WTC11 (cell line): Measurements from ENCODE around the gene HMGXB4.

ENCODE experiments used
- CREB1 ChIP-seq: sonication (generic); formaldehyde crosslinking; IDR thresholded peaks from 2 replicates; pipeline ENCODE4 v1.8.0; 2023; ENCODE audit warnings: mild to moderate bottlenecking, missing genetic modification reagents
- GABPB1 ChIP-seq: sonication (generic); formaldehyde crosslinking; IDR thresholded peaks from 2 replicates; pipeline ENCODE4 v1.8.1; 2023; ENCODE audit warnings: mild to moderate bottlenecking, missing genetic modification reagents
- JUN ChIP-seq: sonication (generic); formaldehyde crosslinking; IDR thresholded peaks from 2 replicates; pipeline ENCODE4 v1.8.0; 2023; ENCODE audit warnings: mild to moderate bottlenecking, missing genetic modification reagents
- MXD4 ChIP-seq: fragments of 250-450 bp; sonication (Bioruptor Pico); IDR thresholded peaks from 2 replicates; pipeline ENCODE4 v1.8.0; 2021; ENCODE audit warnings: mild to moderate bottlenecking, moderate library complexity, borderline replicate concordance
- NR1H2 ChIP-seq: sonication (generic); formaldehyde crosslinking; IDR thresholded peaks from 2 replicates; pipeline ENCODE4 v1.9.0; 2021; ENCODE audit warnings: mild to moderate bottlenecking, moderate library complexity, missing genetic modification reagents
- NR2C2 ChIP-seq: sonication (generic); formaldehyde crosslinking; IDR thresholded peaks from 2 replicates; pipeline ENCODE4 v1.8.0; 2022; ENCODE audit warnings: mild to moderate bottlenecking, missing genetic modification reagents
- OVOL2 ChIP-seq: fragments of 250-450 bp; sonication (Bioruptor Pico); IDR thresholded peaks from 2 replicates; pipeline ENCODE4 v1.9.0; 2021; ENCODE audit warnings: mild to moderate bottlenecking, borderline replicate concordance
- TCF7 ChIP-seq: sonication (generic); formaldehyde crosslinking; IDR thresholded peaks from 2 replicates; pipeline ENCODE4 v1.8.0; 2022; ENCODE audit warnings: mild to moderate bottlenecking, low read depth, missing genetic modification reagents, moderate library complexity
- TF ChIP-seq, protein P1 (sequence below): sonication (generic); formaldehyde crosslinking; IDR thresholded peaks from 2 replicates; pipeline ENCODE4 v1.8.1; 2022; ENCODE audit warnings: low read depth, missing genetic modification reagents, borderline replicate concordance
- TF ChIP-seq, protein P2 (sequence below): fragments of 200-600 bp; IDR thresholded peaks from 2 replicates; pipeline ENCODE4 v1.8.0; 2022; ENCODE audit warnings: antibody characterized with exemption
- TF ChIP-seq, protein P3 (sequence below): sonication (generic); formaldehyde crosslinking; IDR thresholded peaks from 2 replicates; pipeline ENCODE4 v1.8.0; 2022; ENCODE audit warnings: mild to moderate bottlenecking, missing genetic modification reagents
- TF ChIP-seq, protein P4 (sequence below): sonication (generic); formaldehyde crosslinking; IDR thresholded peaks from 2 replicates; pipeline ENCODE4 v1.8.1; 2023; ENCODE audit warnings: mild to moderate bottlenecking, missing genetic modification reagents, moderate library complexity

DNA sequence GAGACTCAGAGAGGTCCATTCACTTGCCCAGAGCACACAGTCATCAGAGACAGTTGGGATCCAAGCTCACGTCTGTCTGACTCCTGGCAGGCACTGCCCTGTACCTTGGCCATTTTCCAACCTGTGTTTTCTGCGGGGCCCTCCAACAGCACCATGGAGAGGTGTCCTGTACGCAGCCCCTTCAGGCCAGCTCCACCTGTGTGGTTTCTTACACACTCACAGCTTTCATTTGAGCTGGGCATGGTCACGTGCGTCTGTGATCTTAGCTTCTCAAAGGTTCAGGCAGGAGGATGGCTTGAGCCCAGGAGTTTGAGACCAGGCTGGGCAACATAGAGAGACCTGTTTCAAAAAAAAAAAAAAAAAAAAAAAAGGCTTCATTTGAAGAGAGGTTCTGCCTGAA is 66.8 kb downstream of the HMGXB4 start:
- TF ChIP-seq GABPB1 (CRISPR knock-in tag) (no peak), OVOL2 (CRISPR knock-in tag) (no peak), TCF7 (CRISPR knock-in tag) (no peak), NR1H2 (CRISPR knock-in tag) (no peak), CREB1 (CRISPR knock-in tag) (no peak), MXD4 (CRISPR knock-in tag) (no peak), JUN (no peak), NR2C2 (CRISPR knock-in tag) (no peak)
- TF ChIP-seq, protein P1, sequence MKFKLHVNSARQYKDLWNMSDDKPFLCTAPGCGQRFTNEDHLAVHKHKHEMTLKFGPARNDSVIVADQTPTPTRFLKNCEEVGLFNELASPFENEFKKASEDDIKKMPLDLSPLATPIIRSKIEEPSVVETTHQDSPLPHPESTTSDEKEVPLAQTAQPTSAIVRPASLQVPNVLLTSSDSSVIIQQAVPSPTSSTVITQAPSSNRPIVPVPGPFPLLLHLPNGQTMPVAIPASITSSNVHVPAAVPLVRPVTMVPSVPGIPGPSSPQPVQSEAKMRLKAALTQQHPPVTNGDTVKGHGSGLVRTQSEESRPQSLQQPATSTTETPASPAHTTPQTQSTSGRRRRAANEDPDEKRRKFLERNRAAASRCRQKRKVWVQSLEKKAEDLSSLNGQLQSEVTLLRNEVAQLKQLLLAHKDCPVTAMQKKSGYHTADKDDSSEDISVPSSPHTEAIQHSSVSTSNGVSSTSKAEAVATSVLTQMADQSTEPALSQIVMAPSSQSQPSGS (CRISPR knock-in tag): no peak
- TF ChIP-seq, protein P2, sequence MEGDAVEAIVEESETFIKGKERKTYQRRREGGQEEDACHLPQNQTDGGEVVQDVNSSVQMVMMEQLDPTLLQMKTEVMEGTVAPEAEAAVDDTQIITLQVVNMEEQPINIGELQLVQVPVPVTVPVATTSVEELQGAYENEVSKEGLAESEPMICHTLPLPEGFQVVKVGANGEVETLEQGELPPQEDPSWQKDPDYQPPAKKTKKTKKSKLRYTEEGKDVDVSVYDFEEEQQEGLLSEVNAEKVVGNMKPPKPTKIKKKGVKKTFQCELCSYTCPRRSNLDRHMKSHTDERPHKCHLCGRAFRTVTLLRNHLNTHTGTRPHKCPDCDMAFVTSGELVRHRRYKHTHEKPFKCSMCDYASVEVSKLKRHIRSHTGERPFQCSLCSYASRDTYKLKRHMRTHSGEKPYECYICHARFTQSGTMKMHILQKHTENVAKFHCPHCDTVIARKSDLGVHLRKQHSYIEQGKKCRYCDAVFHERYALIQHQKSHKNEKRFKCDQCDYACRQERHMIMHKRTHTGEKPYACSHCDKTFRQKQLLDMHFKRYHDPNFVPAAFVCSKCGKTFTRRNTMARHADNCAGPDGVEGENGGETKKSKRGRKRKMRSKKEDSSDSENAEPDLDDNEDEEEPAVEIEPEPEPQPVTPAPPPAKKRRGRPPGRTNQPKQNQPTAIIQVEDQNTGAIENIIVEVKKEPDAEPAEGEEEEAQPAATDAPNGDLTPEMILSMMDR: no peak
- TF ChIP-seq, protein P3, sequence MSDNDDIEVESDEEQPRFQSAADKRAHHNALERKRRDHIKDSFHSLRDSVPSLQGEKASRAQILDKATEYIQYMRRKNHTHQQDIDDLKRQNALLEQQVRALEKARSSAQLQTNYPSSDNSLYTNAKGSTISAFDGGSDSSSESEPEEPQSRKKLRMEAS (CRISPR knock-in tag): no peak
- TF ChIP-seq, protein P4, sequence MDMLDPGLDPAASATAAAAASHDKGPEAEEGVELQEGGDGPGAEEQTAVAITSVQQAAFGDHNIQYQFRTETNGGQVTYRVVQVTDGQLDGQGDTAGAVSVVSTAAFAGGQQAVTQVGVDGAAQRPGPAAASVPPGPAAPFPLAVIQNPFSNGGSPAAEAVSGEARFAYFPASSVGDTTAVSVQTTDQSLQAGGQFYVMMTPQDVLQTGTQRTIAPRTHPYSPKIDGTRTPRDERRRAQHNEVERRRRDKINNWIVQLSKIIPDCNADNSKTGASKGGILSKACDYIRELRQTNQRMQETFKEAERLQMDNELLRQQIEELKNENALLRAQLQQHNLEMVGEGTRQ: no peak
